Dedifferentiated amniotic fluid mesenchymal stem cell (primary cell): ENCODE measurements around the gene MAPK9.

Experiments used
- DNase-seq: peaks from one replicate; pipeline ENCODE4 v3.0.0-alpha.2; 2016; ENCODE audit errors: extremely low spot score

MAPK9 gene

DNA sequence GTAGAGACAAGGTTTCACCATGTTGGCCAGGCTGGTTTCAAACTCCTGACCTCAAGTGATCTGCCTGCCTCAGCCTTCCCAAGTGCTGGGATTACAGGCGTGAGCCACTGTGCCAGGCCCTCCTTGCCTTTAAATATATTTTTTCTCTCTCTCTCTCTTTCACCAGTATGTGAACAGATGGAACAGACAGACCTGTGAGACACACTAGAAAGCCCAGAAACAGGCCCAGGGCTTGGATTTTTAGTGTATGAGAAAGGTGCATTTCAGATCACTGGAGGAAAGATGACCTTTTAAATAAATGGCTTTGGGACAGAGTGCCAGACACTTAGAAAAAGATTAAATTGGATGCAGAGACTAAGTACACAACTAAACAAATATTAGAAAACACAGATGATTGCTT, 86.0 kb downstream of the MAPK9 start:
- DNase-seq = no peak

DNA sequence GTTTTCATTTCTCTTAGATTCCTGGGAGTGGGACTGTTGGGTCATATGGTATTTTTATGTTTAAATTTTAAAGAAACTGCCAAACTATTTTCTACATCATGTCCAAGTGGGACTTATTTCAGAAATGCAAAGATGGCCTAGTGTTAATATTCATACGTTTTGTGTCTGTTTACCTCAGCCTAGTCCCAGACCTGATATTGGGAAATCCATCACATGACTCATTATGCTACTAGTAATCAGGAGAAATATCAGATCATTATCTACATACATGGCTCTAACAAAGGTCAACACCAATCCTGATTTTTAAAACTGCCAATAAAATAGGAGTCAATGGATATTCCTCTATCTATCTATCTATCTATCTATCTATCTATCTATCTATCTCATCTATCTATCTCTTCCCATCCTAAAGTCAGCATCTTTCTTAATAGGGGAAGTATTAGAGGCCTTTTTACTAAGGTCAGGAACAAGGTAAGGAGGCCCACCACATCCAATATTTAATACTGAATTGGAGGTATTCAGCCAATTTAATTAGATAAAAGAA, 87.5 kb downstream of the MAPK9 start:
- no peak for DNase-seq

DNA sequence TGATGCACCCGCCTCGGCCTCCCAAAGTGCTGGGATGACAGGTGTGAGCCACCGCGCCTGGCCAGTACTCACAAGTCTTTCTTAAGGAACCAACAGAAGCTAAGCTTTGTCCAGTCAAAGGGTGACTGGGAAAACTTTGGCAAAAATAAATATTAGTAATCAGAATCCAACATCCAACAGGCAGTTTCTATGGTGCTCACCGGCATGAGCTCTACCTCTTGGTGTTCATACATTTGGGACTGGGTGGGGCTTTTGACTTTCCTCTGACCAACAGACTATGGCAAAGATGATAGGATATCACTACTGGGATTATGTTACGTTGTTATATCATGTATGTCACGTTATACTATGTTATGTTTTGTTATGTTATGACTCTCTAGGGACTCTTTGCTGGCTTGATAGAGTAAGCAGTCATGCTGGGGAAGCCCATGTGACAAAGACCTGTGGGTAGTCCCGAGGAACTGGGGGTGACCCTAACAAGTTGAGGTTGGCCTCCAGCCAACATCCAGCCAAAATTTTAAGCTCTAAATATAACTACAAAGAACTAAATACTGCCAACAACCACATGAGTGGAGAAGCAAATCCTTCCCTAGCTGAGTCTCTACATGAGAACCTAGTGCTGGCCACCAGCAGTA, 88.8 kb downstream of the MAPK9 start:
- no peak for DNase-seq

DNA sequence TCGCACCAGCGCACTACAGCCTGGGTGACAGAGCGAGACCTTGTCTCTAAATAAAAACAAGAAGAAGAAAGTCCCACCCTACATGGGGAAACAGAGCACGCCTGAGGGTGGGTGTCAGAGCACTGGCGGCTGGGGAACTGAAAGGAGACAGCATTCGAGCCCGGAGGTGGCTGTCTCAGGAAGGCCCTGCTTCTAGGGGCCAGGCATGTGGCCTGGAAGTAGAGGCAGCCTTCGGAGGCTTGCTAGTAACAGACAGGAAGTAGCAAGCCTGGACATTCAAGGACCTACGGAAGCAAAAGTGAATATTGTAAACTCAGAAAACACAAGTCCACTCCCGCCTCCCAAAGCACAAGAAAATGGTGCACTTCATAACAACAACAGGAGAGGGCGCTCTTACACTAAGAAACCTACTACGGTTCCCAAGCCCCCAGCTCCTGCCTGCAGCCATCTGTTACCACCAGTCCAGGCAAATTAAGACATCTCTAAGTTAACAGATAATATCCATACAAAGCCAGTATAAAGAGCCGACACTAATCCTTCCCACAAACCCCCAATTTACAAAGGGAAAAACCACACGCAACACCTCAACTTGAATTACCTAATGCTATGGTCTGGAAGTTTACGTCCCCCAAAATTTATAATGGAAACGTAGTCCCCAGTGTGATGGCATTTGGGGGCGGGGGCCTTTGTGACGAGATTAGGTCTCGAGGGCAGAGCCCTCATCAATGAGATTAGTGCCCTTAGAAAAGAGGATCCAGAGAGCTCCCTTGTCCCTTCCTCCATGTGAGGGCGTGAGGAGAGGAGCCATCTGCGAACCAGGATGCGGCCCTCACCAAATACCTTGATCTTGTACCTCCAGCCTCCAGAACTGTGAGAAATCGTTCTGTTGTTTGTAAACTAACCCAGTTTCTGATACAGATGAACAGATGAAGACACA, 90.6 kb downstream of the MAPK9 start:
- no peak for DNase-seq

DNA sequence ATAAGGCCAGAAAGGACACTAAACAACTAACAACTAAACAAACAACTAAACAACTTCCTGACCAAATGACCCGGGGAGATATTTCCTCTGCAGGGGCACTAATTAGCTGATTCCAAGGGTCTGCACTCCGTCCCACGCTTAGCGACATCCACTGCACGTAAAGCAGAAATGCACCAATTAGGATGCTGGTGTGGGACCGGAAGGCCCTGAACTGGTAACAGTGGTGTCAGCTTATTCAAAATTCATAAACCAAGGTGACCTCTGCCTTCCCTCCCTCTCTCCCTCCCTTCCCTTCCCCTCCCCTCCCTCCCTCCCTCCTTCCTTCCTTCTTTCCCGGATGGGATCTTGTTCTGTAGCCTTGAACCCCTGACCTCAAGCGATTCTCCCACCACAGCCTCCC, 92.5 kb downstream of the MAPK9 start:
- DNase-seq = no peak

DNA sequence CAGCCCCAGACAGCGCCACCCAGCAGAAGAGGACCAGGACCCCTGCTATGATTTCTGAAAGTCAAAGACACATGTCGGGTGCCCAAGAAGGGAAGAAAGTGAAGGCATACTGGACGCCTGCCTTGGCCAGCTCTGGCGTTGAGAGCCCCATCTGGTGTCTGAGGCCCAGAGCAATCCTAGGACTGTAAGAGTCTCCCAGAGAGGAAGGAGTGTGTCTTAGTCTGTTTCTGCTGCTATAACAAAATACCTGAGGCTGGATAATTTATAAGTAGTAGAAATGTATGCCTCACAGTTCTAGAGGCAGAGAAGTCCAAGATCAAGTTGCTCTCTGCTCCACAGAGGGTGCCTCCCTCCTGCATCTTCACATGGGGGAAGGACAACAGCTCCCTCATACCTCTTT, 93.7 kb downstream of the MAPK9 start:
- DNase-seq = no peak

DNA sequence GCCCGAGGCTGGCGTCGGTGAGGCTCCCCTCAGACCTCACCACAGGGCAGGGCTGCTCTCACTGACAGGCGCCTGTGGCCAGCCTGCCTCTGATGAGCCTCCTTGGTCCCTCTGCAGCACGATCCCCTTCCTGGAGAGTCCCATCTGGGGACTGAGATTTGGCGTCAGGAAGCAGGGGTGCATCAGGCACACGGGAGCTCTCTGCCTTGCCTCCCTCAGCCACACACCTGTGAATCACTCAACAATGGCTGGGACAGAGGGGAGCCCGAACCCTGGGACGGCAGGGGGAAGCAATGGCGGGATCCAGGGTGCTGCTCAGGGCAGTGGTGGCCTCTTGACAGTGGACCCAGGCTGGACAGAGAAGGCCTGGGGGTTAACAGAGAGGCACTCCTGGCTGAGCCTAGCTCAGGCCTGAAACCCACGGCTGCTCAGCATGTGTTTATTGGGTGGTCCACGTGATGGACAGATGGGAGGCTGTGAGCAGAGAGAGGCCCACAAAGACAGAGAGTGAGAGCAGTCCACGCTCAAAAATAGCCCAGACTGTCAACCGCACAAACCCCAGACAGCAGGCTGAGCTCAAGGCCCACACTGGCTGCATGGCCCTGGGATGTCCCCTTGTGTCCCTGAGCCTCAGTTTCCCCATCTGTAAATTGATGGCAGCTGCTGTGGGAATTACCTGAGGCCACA, 94.7 kb downstream of the MAPK9 start:
- no peak for DNase-seq

DNA sequence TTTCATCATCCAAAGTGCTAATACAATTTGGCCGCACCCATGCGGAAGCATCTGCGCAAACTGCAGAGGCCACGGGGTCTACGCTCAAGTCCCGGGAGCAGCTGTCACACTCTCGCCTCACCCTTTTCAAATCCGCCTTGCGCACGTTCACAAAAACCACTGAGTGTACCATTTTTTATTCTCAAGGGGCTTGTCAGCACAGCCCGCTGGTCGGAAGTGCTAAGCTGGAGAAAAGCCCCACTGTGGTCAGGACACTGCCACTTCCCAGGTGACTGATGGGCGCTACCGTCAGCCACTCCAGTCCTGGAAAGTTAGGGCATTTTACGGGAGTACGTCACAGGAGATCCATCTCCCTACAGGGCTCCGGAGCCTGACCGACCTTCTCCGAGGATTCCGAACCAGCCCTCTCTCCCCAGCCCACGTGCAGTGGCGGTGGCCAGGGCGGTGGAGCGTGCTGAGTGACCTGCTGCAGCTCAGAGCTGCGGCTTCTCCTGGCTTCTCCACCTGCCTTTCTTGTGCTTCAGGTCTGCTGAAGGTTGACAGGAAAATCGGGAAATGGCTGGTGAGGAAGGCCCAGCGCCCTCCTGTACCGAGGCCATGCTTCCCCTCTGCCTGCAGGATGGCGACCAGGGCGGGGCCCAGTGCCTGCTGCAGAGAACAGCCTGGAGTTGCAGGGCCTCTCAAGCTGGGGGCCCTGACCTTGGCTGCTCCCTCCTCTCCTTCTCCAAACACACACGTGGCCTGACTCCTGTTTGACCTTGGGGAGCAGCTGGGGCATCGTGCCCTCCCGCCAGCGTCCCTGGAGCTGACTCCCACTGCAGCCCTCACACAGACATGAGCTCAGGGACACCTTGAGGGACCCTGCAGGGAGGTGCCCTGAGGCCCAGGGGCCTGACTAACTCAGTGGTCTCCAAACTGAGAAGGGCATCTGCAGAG, 97.2 kb downstream of the MAPK9 start:
- DNase-seq = no peak

DNA sequence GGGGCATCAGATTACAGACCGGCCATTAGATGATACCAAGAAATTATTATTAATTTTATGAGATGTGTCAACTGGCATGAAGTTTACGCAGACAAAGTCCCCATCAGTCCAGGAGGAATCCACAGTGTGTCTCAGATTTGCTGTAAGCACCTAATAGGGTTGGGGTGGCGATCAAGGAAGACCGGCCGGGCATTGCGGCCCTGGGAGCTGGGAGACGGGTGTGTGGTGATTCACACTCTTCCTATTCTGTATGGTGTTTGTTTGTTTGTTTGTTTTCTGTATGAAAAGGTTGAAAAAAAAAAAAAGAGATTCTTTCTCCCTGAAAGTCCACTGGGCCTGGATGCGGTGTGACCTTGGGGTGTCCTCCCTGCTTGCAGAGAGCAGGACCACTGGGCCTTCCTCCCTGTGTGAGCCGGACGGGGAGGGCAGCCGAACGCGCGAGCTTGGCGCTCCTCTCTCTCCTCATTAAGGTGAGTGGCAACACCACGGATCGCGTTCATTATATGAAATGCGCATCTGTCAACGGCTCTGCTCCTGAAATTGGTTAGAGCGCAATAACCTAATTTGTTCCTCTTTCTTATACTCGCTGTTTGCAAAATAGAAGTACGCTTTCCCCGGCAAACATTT, 98.0 kb downstream of the MAPK9 start:
- no peak for DNase-seq

DNA sequence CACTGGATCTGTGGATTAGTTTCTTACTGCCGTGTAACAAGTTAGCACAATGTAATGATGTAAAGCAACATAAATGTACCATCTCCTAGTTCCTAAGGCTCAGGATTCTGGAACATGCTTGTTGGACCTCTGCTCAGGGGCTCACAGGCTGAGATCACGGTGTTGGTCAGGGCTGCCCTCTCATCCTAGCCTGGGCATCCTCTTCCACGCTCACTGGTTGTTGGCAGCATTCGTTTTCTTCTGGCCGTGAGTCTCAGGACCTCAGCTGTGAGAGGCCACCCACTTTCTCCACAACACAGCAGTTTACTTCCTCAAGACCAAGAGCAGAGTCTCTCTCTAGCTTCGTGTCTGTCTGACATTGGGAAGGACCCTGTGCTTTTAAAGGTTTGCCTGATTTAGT, 100.2 kb downstream of the MAPK9 start:
- DNase-seq = no peak

DNA sequence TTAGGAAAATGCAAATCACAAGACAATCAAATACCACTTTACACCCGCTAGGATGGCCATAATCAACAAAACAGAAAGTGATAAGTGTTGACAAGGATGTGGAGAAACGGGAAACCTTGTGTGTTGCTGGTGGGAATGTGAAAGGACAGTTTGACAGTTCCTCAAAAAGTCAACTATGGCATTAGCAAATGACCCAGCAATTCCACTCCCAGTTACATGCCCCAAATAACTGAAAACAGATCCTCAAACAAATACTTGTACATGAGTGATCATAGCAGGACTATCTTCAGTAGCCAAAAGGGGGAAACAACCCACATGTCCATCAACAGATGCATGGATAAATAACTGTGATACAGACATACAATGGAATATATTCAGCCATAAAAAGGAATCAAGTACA, 104.1 kb downstream of the MAPK9 start:
- DNase-seq = no peak
